SW480 (cell line): ENCODE results near the gene ZNRF2.

Experiments
- DNase-seq: peaks from one replicate; pipeline ENCODE4 v3.0.0-alpha.2; 2016; ENCODE audit warnings: low spot score

The ZNRF2 gene

DNA sequence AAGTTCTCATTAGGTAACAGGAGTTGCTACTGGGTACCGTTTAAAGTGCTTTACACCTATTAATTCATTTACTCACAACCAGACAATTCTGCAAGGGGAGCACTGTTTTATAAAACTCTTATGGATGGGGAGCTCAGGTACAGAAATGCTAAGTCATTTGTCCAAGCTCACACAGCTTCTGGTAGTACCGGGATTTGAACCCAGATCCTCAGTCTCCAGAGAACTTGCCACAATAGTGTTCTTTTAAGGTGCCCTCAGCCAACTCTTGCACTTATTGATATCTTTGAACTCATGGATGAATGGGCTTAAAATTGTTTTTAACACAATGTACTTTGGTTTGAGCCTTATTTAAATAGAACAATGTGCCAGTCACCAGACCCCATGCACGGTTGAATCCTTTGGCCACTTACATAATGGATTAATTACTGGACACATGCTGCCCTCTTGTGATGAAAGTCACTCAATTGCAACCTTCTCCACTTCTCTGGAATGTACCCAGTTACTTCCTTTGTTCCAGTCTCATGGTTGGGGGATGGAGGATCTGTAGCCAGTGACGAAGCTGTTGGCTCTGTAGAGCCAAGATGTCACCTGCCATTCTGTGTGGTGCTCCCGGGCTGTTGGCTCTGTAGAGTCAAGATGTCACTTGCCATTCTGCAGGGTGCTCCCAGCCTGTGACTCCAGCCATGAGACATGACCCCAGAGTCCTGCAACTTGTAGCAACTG is 128.5 kb downstream of the ZNRF2 start:
- peak; percentile 87 for DNase-seq

DNA sequence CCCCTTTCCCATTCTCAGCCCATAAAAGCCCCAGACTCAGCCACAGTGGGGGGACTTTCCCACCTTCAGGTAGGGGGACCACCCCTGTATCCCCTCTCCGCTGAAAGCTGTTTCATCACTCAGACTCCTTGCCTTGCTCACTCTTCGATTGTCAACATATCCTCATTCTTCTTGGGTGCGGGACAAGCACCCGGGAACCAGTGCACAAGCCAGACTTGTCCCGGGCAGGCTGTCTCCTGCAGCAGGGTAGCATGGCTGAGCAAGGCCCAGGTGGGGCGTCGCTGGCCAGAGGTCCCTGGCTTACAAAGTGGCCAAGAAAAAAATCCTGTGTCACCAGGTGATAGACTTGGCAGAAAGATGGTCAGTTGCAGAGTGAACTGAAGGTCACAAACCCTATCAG is 129.5 kb downstream of the ZNRF2 start:
- DNase-seq = no peak
